Loucy (cell line): ENCODE results near the gene CCNB1.
"Not testable (repeated sequence)": the region's sequence is repeated elsewhere in the genome, so short reads cannot be mapped to it uniquely, and the experiment has no call there.

Experiments
- H2AFZ ChIP-seq: fragments of 200-600 bp; sonication (generic); 2 replicates; pipeline ENCODE4 v1.6.0; 2016; ENCODE audit warnings: antibody characterized with exemption, mild to moderate bottlenecking, low read length, moderate library complexity
- H3F3A ChIP-seq: fragments of 200-600 bp; 2 replicates; pipeline ENCODE4 v1.6.0; 2016; ENCODE audit warnings: antibody characterized with exemption, low read depth, mild to moderate bottlenecking
- H3K27me3 ChIP-seq: fragments of 200-600 bp; sonication (generic); 2 replicates; pipeline ENCODE4 v1.6.1; 2014; ENCODE audit warnings: low read length, mild to moderate bottlenecking; ENCODE audit not compliant: insufficient read depth, poor library complexity, severe bottlenecking
- H3K36me3 ChIP-seq: fragments of 200-600 bp; sonication (generic); 2 replicates; pipeline ENCODE4 v1.6.1; 2016; ENCODE audit warnings: low read length; ENCODE audit not compliant: insufficient read depth
- H3K4me1 ChIP-seq: fragments of 200-600 bp; sonication (generic); 2 replicates; pipeline ENCODE4 v1.5.1; 2014; ENCODE audit warnings: low read length, mild to moderate bottlenecking; ENCODE audit not compliant: insufficient read depth, poor library complexity, severe bottlenecking
- H3K4me2 ChIP-seq: fragments of 200-600 bp; sonication (generic); 2 replicates; pipeline ENCODE4 v1.6.0; 2014; ENCODE audit warnings: antibody characterized with exemption, low read length, low read depth, mild to moderate bottlenecking; ENCODE audit not compliant: poor library complexity, severe bottlenecking
- H3K4me3 ChIP-seq: fragments of 200-600 bp; sonication (generic); 2 replicates; pipeline ENCODE4 v1.5.1; 2014; ENCODE audit warnings: low read length, mild to moderate bottlenecking, mixed read lengths; ENCODE audit not compliant: poor library complexity, severe bottlenecking
- H3K79me2 ChIP-seq: fragments of 200-600 bp; sonication (generic); 2 replicates; pipeline ENCODE4 v1.6.1; 2014; ENCODE audit warnings: low read length; ENCODE audit not compliant: insufficient read depth
- H3K9ac ChIP-seq: fragments of 200-600 bp; sonication (generic); 2 replicates; pipeline ENCODE4 v1.6.0; 2014; ENCODE audit warnings: mild to moderate bottlenecking, low read depth, low read length, moderate library complexity; ENCODE audit not compliant: poor library complexity, severe bottlenecking
- H3K9me2 ChIP-seq: fragments of 200-600 bp; sonication (generic); replicated peaks from 2 replicates; pipeline ENCODE4 v1.6.1; 2016; ENCODE audit warnings: low read depth, low read length, mixed read lengths
- H3K9me3 ChIP-seq: fragments of 200-600 bp; sonication (generic); 2 replicates; pipeline ENCODE4 v1.6.1; 2014; ENCODE audit warnings: mild to moderate bottlenecking, antibody characterized with exemption, low read length, low read depth; ENCODE audit not compliant: insufficient read depth
- H4K20me1 ChIP-seq: fragments of 200-600 bp; sonication (generic); 2 replicates; pipeline ENCODE4 v1.6.0; 2014; ENCODE audit warnings: antibody characterized with exemption, low read length, mild to moderate bottlenecking; ENCODE audit not compliant: insufficient read depth, poor library complexity, severe bottlenecking
- EZH2phosphoT487 ChIP-seq: fragments of 200-600 bp; IDR thresholded peaks from 2 replicates; pipeline ENCODE4 v1.6.1; 2018; ENCODE audit warnings: antibody characterized with exemption, mild to moderate bottlenecking, moderate library complexity, borderline replicate concordance
- TF ChIP-seq, protein P1 (sequence below): fragments of 200-600 bp; sonication (generic); conservative IDR thresholded peaks from 2 replicates; pipeline ENCODE4 v1.5.1; 2014; ENCODE audit warnings: mild to moderate bottlenecking, antibody characterized with exemption, low read length

Gene CCNB1

DNA sequence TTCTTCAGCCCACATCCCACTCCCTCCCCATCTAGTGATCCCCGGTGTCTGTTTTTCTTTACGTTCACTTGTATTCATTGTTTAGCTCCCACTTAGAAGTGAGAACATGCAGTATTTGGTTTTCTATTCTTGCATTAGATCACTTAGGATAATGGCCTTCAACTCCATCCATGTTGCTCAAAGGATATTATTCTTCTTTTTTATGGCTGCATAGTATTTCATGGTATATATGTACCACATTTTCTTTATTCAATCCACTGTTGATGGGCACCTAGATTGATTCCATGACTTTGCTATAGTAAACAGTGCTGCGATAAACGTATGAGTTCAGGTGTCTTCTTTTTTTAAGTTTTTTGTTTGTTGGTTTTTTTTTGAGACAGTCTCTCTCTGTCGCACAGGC lies 29.1 kb upstream of the CCNB1 start:
- H3K79me2 ChIP-seq, result no peaks in the 10 kb centered on the region

DNA sequence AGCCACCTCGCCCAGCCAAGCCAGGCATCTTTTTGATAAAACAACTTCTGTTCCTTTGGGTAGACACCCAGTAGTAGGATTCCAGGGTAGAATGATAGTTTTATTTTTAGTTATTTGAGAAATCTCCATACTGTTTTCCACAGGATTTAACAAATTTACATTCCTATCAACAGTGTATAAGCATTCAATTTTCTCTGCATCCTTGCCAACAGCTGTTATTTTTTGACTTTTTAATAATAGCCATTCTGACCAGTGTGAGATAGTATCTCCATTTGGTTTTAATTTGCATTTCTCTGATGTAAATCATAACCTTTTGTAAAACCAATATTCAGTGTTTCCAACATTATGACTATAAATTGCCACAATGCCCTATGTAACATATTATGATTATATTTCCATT lies 28.2 kb upstream of the CCNB1 start:
- H2AFZ ChIP-seq, result no peak overlapping the region
- H3K4me3 ChIP-seq, result no peak overlapping the region
- no peaks in the 10 kb centered on the region for H3K36me3 ChIP-seq
- TF ChIP-seq, protein P1, sequence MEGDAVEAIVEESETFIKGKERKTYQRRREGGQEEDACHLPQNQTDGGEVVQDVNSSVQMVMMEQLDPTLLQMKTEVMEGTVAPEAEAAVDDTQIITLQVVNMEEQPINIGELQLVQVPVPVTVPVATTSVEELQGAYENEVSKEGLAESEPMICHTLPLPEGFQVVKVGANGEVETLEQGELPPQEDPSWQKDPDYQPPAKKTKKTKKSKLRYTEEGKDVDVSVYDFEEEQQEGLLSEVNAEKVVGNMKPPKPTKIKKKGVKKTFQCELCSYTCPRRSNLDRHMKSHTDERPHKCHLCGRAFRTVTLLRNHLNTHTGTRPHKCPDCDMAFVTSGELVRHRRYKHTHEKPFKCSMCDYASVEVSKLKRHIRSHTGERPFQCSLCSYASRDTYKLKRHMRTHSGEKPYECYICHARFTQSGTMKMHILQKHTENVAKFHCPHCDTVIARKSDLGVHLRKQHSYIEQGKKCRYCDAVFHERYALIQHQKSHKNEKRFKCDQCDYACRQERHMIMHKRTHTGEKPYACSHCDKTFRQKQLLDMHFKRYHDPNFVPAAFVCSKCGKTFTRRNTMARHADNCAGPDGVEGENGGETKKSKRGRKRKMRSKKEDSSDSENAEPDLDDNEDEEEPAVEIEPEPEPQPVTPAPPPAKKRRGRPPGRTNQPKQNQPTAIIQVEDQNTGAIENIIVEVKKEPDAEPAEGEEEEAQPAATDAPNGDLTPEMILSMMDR, result no peak
- TF ChIP-seq EZH2phosphoT487, result no peak
- H4K20me1 ChIP-seq, result no peaks in the 10 kb centered on the region
- H3F3A ChIP-seq, result no peaks in the 10 kb centered on the region
- H3K27me3 ChIP-seq, result no peaks in the 10 kb centered on the region
- H3K9me3 ChIP-seq, result no peaks in the 10 kb centered on the region
- no peak overlapping the region for H3K4me2 ChIP-seq
- no peaks in the 10 kb centered on the region for H3K79me2 ChIP-seq
- no peaks in the 10 kb centered on the region for H3K4me1 ChIP-seq
- no peak overlapping the region for H3K9ac ChIP-seq
- no peaks in the 10 kb centered on the region for H3K9me2 ChIP-seq

More for the DNA sequence above, 29.1 kb upstream of the CCNB1 start:
- Histone ChIP-seq H3K27me3 (no peaks in the 10 kb centered on the region), H4K20me1 (no peaks in the 10 kb centered on the region), H3K9ac (no peak overlapping the region), H3K4me1 (no peaks in the 10 kb centered on the region), H3K36me3 (no peaks in the 10 kb centered on the region), H3K4me3 (no peak overlapping the region), H3K9me2 (no peaks in the 10 kb centered on the region), H3K9me3 (no peaks in the 10 kb centered on the region), H3K4me2 (no peak overlapping the region), H2AFZ (no peak overlapping the region), H3F3A (no peaks in the 10 kb centered on the region)
- TF ChIP-seq, protein P1, result no peak
- TF ChIP-seq EZH2phosphoT487, result no peak

DNA sequence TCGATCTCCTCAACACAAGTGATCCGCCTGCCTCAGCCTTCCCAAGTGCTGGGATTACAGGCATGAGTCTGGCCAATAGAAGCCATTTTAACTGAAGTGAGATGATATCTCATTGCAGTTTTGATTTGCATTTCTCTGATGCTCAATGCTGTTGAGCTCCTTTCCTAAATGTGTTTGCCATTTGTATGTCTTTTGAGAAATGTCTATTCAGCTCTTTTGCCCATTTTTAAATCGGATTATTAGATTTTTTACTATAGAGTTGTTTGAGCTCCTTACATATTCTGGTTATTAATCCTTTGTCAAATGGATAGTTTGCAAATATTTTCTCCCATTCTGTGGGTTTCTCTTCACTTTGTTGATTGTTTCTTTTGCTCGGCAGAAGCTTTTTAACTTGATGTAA lies 26.7 kb upstream of the CCNB1 start:
- not testable (repeated sequence) for H3F3A ChIP-seq, H3K4me3 ChIP-seq, H3K27me3 ChIP-seq, H3K9ac ChIP-seq, H4K20me1 ChIP-seq, H3K9me2 ChIP-seq, H3K4me2 ChIP-seq, H3K9me3 ChIP-seq, H3K4me1 ChIP-seq, H3K36me3 ChIP-seq, H3K79me2 ChIP-seq, H2AFZ ChIP-seq

DNA sequence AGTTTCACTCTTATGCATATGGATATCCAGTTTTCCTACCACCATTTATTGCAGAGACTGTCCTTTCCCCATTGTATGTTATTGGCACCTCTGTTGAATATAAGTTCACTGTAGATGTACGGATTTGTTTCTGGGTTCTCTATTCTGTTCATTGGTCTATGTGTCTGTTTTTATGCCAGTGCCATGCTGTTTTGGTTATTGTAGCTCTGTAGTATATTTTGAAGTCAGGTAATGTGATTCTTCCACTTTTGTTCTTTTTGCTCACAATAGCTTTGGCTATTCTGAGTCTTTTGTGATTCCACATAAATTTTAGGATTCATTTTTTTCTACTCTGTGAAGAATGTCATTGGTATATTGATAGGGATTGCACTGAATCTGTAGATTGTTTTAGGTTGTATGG lies 26.1 kb upstream of the CCNB1 start:
- TF ChIP-seq EZH2phosphoT487, result no peak
- TF ChIP-seq, protein P1, result no peak
- H3K9me3 ChIP-seq, result no peaks in the 10 kb centered on the region
- no peaks in the 10 kb centered on the region for H3K9me2 ChIP-seq
- no peak overlapping the region for H2AFZ ChIP-seq
- H3K36me3 ChIP-seq, result no peaks in the 10 kb centered on the region
- H3K4me3 ChIP-seq, result no peak overlapping the region
- no peaks in the 10 kb centered on the region for H3K27me3 ChIP-seq
- no peaks in the 10 kb centered on the region for H3K4me1 ChIP-seq
- no peak overlapping the region for H3K9ac ChIP-seq
- no peaks in the 10 kb centered on the region for H3F3A ChIP-seq
- no peaks in the 10 kb centered on the region for H4K20me1 ChIP-seq
- H3K79me2 ChIP-seq, result no peaks in the 10 kb centered on the region
- no peak overlapping the region for H3K4me2 ChIP-seq

DNA sequence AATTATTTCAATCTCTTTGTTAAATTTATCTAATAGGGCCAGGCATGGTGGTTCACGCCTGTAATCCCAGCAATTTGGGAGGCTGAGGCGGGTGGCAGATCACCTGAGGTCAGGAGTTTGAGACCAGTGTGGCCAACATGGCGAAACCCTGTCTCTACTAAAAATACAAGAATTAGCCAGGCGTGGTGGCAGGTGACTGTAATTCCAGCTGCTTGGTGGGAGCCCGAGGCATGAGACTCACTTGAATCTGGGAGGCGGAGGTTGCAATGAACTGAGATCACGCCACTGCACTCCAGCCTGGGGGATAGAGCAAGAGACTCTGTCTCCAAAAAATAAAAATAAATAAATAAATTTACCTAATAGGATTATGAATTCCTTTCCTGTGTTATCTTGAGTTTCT lies 18.4 kb upstream of the CCNB1 start:
- H3F3A ChIP-seq, H3K4me3 ChIP-seq, H3K9me2 ChIP-seq, H3K9me3 ChIP-seq, H3K79me2 ChIP-seq, H3K4me1 ChIP-seq, H2AFZ ChIP-seq, H3K4me2 ChIP-seq, H3K9ac ChIP-seq, H3K36me3 ChIP-seq, H4K20me1 ChIP-seq, H3K27me3 ChIP-seq: not testable (repeated sequence)
